ENCODE results near the gene CAPSL.

The CAPSL gene

GRCh38 chr5:35924950-35925722 lies 13.3 kb downstream of the CAPSL start:
- DNase-seq (ENCODE audit: low spot score), result no peak
- H3K4me3 ChIP-seq, result peak overlapping the region; percentile 25
- no peak overlapping the region for H3K27ac ChIP-seq
- TF ChIP-seq CTCF (IDR thresholded peaks at IDR 0.05), result no peak

GRCh38 chr5:35924122-35924949 lies 14.1 kb downstream of the CAPSL start:
- no peak for DNase-seq (ENCODE audit: low spot score)
- H3K4me3 ChIP-seq, result peak overlapping the region; percentile 25
- H3K27ac ChIP-seq, result no peak overlapping the region
- no peak for TF ChIP-seq CTCF (IDR thresholded peaks at IDR 0.05)

- no peak for DNase-seq (ENCODE audit: low spot score)
- Histone ChIP-seq H3K4me3 (no peak overlapping the region), H3K27ac (no peak overlapping the region)
- TF ChIP-seq CTCF (IDR thresholded peaks at IDR 0.05), result no peak
Measured at GRCh38 chr5:35922468-35922867, 16.0 kb downstream of the CAPSL start.

GRCh38 chr5:35921930-35922329 lies 16.5 kb downstream of the CAPSL start:
- no peak for DNase-seq (ENCODE audit: low spot score)
- H3K4me3 ChIP-seq, result no peak overlapping the region
- no peak for TF ChIP-seq CTCF (IDR thresholded peaks at IDR 0.05)
- no peak overlapping the region for H3K27ac ChIP-seq

GRCh38 chr5:35920890-35921289 lies 17.5 kb downstream of the CAPSL start:
- H3K4me3 ChIP-seq, result no peak overlapping the region
- DNase-seq (ENCODE audit: low spot score), result no peak

GRCh38 chr5:35919191-35919590 lies 19.2 kb downstream of the CAPSL start:
- no peak overlapping the region for H3K27ac ChIP-seq
- no peak for DNase-seq (ENCODE audit: low spot score)
- TF ChIP-seq CTCF (IDR thresholded peaks at IDR 0.05), result no peak
- no peak overlapping the region for H3K4me3 ChIP-seq

More at GRCh38 chr5:35920890-35921289, 17.5 kb downstream of the CAPSL start:
- no peak for TF ChIP-seq CTCF (IDR thresholded peaks at IDR 0.05)
- H3K27ac ChIP-seq, result no peak overlapping the region

Data from coronary artery (tissue), 2 donors.